ENCODE data around the gene HHATL.

- TF ChIP-seq CTCF (IDR thresholded peaks at IDR 0.05), result no peak
- no peak for TF ChIP-seq EP300 (IDR thresholded peaks at IDR 0.05)
Measured at GRCh38 chr3:42696356-42697288, 6.0 kb downstream of the HHATL start.

All from ovary (tissue), 3 donors.